ENCODE data around the gene CABLES2.

Gene CABLES2

GRCh38 chr20:62358171-62359042, 48.7 kb downstream of the CABLES2 start:
- no peak for DNase-seq

GRCh38 chr20:62357681-62358080, 49.4 kb downstream of the CABLES2 start:
- DNase-seq = no peak

- peak; percentile 68 for DNase-seq
Measured at GRCh38 chr20:62357187-62357667, 49.9 kb downstream of the CABLES2 start.

GRCh38 chr20:62356589-62357186, 50.4 kb downstream of the CABLES2 start:
- DNase-seq = no peak

GRCh38 chr20:62355878-62356588, 51.1 kb downstream of the CABLES2 start:
- DNase-seq = peak; percentile 68

GRCh38 chr20:62355516-62355877, 51.6 kb downstream of the CABLES2 start:
- peak; percentile 61 for DNase-seq

GRCh38 chr20:62354811-62355341, 52.2 kb downstream of the CABLES2 start:
- DNase-seq = no peak

- no peak for DNase-seq
Measured at GRCh38 chr20:62354031-62354808, 52.9 kb downstream of the CABLES2 start.

GRCh38 chr20:62353289-62354030, 53.6 kb downstream of the CABLES2 start:
- no peak for DNase-seq

- DNase-seq = no peak
Measured at GRCh38 chr20:62352402-62353288, 54.4 kb downstream of the CABLES2 start.

- DNase-seq = no peak
Measured at GRCh38 chr20:62351469-62352401, 55.4 kb downstream of the CABLES2 start.

GRCh38 chr20:62350629-62351422, 56.3 kb downstream of the CABLES2 start:
- no peak for DNase-seq

GRCh38 chr20:62350098-62350628, 56.9 kb downstream of the CABLES2 start:
- DNase-seq = no peak

- DNase-seq = no peak
Measured at GRCh38 chr20:62349556-62350097, 57.5 kb downstream of the CABLES2 start.

- DNase-seq = no peak
Measured at GRCh38 chr20:62348604-62349003, 58.5 kb downstream of the CABLES2 start.

- no peak for DNase-seq
Measured at GRCh38 chr20:62347445-62347844, 59.6 kb downstream of the CABLES2 start.

- no peak for DNase-seq
Measured at GRCh38 chr20:62347151-62347404, 60.0 kb downstream of the CABLES2 start.
